Upper lobe of left lung (tissue), 6 donors: ENCODE measurements around the gene KLHL33. TPM values are rescaled to one million over a fixed set of nuclear protein-coding genes. Genes with fewer than 3 reads are reported as not detected.
A peak's percentile ranks its signal among the peaks of the same experiment; 100 is the strongest.

Experiments used
- ATAC-seq, 2 donors: fragments of 200-7000 bp; cut with Tn5 transposase; one replicate each; pipeline ENCODE4 v1.9.1; 2022; ENCODE audit warnings: mild to moderate bottlenecking in 2 of 2, moderate library complexity in 2 of 2; ENCODE audit not compliant: low FRiP score in 2 of 2
- DNase-seq, 2 donors: peaks; one replicate each; pipeline ENCODE4 v3.0.0-alpha.2; 2019 to 2020
- H3K27ac ChIP-seq, 4 donors: fragments of 200-600 bp; sonication (generic); one replicate each; pipeline ENCODE4 v1.5.1; 2016 to 2019
- H3K27me3 ChIP-seq, 4 donors: fragments of 200-600 bp; sonication (generic); one replicate each; pipeline ENCODE4 v1.5.1; 2017 to 2019
- H3K36me3 ChIP-seq, 4 donors: fragments of 200-600 bp; sonication (generic); one replicate each; pipeline ENCODE4 v1.5.1; 2016 to 2019
- H3K4me1 ChIP-seq, 4 donors: fragments of 200-600 bp; sonication (generic); one replicate each; pipeline ENCODE4 v1.5.1; 2018 to 2019
- H3K4me3 ChIP-seq, 4 donors: fragments of 200-600 bp; sonication (generic); one replicate each; pipeline ENCODE4 v1.5.1; 2017 to 2019; ENCODE audit warnings: mild to moderate bottlenecking in 2 of 4, moderate library complexity in 1 of 4
- H3K9me3 ChIP-seq, 4 donors: fragments of 200-600 bp; sonication (generic); one replicate each; pipeline ENCODE4 v1.5.1; 2018 to 2019
- EP300 ChIP-seq, 4 donors: sonication (generic); formaldehyde crosslinking; IDR thresholded peaks; one replicate each; pipeline ENCODE4 v1.5.1; 2017; ENCODE audit warnings: antibody characterized with exemption in 4 of 4, control low read depth in 2 of 4
- POLR2A ChIP-seq, 4 donors: fragments of 450-650 bp; IDR thresholded peaks; one replicate each; pipeline ENCODE4 v1.5.1; 2016 to 2017; ENCODE audit warnings: antibody characterized with exemption in 4 of 4, mild to moderate bottlenecking in 2 of 4
- POLR2AphosphoS5 ChIP-seq, 2 donors: sonication (generic); formaldehyde crosslinking; IDR thresholded peaks; one replicate each; pipeline ENCODE4 v1.5.1; 2017; ENCODE audit warnings: antibody characterized with exemption in 2 of 2
- WGBS, 2 donors: methylation state at CpG; one replicate each; pipeline ENCODE4 v1.1.5; 2017 to 2018; 5-methylcytosine and 5-hydroxymethylcytosine counted together
- total RNA-seq, 6 donors: library from RNA; depleted of rRNA in 4 of 6; stranded (reverse); fragments of >200 nt in 4 of 6; gene quantifications; one replicate each; pipeline versions ENCODE4 v1.1.0 to v1.2.1, GENCODE V29; 2016 to 2021
- TF ChIP-seq, protein P1 (sequence below), 6 experiments: fragments of 450-650 bp in 4 of 6; fragments of 200-600 bp in 2 of 6; sonication (generic) in 2 of 6; IDR thresholded peaks; one replicate each; pipeline ENCODE4 v1.5.1; 2016 to 2019; ENCODE audit warnings: antibody characterized with exemption in 6 of 6
- donor health status: DM: no; HTN: no; CAD: no; lungs with moderate emphysema.
- donor health status: DM: no; HTN: yes; CAD: no; lungs with severe emphysema.

The KLHL33 gene
- total RNA-seq, 6 donors from 2014 or later, result 0.22 to 0.60 (median 0.24) TPM; not detected in 3

DNA sequence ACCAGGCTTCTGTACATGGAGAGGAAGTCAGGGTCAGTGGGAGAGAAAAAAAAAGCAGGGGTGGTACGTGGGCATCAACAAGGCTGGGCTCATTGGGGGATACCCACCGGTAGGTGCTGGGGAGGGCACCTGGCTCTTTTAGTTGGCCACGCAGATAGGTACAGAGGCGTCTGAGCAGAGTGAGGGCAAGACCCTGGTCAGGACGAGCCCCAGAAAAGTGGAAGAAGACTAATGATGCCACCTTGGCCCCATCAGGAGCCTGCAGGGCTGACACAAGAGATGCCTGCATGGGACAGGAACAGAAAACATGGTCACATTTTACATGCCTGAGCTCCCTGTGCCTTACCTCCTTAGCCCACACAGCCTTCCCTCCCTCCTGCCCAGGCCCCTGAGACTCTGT lies 52.3 kb downstream of the KLHL33 start:
- TF ChIP-seq, protein P1, sequence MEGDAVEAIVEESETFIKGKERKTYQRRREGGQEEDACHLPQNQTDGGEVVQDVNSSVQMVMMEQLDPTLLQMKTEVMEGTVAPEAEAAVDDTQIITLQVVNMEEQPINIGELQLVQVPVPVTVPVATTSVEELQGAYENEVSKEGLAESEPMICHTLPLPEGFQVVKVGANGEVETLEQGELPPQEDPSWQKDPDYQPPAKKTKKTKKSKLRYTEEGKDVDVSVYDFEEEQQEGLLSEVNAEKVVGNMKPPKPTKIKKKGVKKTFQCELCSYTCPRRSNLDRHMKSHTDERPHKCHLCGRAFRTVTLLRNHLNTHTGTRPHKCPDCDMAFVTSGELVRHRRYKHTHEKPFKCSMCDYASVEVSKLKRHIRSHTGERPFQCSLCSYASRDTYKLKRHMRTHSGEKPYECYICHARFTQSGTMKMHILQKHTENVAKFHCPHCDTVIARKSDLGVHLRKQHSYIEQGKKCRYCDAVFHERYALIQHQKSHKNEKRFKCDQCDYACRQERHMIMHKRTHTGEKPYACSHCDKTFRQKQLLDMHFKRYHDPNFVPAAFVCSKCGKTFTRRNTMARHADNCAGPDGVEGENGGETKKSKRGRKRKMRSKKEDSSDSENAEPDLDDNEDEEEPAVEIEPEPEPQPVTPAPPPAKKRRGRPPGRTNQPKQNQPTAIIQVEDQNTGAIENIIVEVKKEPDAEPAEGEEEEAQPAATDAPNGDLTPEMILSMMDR (IDR thresholded peaks at IDR 0.05), result no peak
- TF ChIP-seq POLR2A (IDR thresholded peaks at IDR 0.05) (no peak), POLR2AphosphoS5 (IDR thresholded peaks at IDR 0.05) (no peak), EP300 (IDR thresholded peaks at IDR 0.05) (no peak)
- H3K36me3 ChIP-seq, result peaks cover 89 to 100% (median 97%) of the 10 kb centered on the region in 4 donors
- no peak for ATAC-seq

GRCh38 chr14:20383032-20383431 lies 52.9 kb downstream of the KLHL33 start:
- peaks cover 89 to 100% (median 97%) of the 10 kb centered on the region in 4 donors for H3K36me3 ChIP-seq
- WGBS, 2 donors, result 94 to 97% methylated on average over 10 of the region's 10 CpGs
- H3K27me3 ChIP-seq, result no peaks in the 10 kb centered on the region
- no peak overlapping the region for H3K27ac ChIP-seq
- H3K4me3 ChIP-seq, result no peak overlapping the region
- no peaks in the 10 kb centered on the region for H3K9me3 ChIP-seq
- TF ChIP-seq EP300 (IDR thresholded peaks at IDR 0.05) (no peak), POLR2A (IDR thresholded peaks at IDR 0.05) (no peak), POLR2AphosphoS5 (IDR thresholded peaks at IDR 0.05) (no peak)
- TF ChIP-seq, protein P1 (IDR thresholded peaks at IDR 0.05), result no peak
- no peak for ATAC-seq
- H3K4me1 ChIP-seq, result no peaks in the 10 kb centered on the region
- DNase-seq, result peak in 1 of 2 donors; percentile 55

More for the DNA sequence above, 52.3 kb downstream of the KLHL33 start:
- Histone ChIP-seq H3K27me3 (no peaks in the 10 kb centered on the region), H3K27ac (no peak overlapping the region), H3K4me1 (no peaks in the 10 kb centered on the region), H3K4me3 (no peak overlapping the region), H3K9me3 (no peaks in the 10 kb centered on the region)
- WGBS, 2 donors, result 84 to 93% methylated on average over 4 to 5 of the region's 5 CpGs
- DNase-seq, result no peak

DNA sequence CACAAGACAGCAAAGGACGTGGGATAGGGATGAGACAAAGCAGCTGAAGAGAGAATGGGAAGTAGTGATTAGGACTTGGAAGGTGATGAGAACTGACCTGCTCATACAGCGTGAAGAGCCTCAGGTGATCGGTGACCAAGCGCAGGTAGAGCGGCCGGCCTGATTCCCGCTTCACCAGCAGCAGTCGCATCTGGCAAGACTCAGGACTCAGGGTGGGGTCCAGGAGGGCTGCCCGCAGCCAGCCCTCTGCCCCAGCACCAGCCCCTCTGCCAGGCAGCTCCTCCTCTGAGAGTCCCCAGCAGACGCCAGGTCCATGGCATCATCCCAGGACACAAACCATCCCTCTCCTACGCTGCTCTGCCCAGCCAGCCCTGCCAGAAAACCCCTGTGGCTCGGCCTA lies 53.4 kb downstream of the KLHL33 start:
- ATAC-seq, result no peak
- WGBS, 2 donors, result 93 to 96% methylated on average over 12 of the region's 12 CpGs
- no peak overlapping the region for H3K4me3 ChIP-seq
- no peaks in the 10 kb centered on the region for H3K27me3 ChIP-seq
- H3K9me3 ChIP-seq, result no peaks in the 10 kb centered on the region
- no peaks in the 10 kb centered on the region for H3K4me1 ChIP-seq
- H3K27ac ChIP-seq, result no peak overlapping the region
- DNase-seq, result peak in 1 of 2 donors; percentile 45
- no peak for TF ChIP-seq POLR2AphosphoS5 (IDR thresholded peaks at IDR 0.05)
- TF ChIP-seq, protein P1 (IDR thresholded peaks at IDR 0.05), result no peak
- TF ChIP-seq EP300 (IDR thresholded peaks at IDR 0.05), result no peak
- TF ChIP-seq POLR2A (IDR thresholded peaks at IDR 0.05), result no peak
- peaks cover 89 to 100% (median 97%) of the 10 kb centered on the region in 4 donors for H3K36me3 ChIP-seq

- H3K27me3 ChIP-seq, result no peaks in the 10 kb centered on the region
- no peak for ATAC-seq
- no peaks in the 10 kb centered on the region for H3K4me1 ChIP-seq
- no peaks in the 10 kb centered on the region for H3K9me3 ChIP-seq
- peaks cover 87 to 100% (median 100%) of the 10 kb centered on the region in 4 donors for H3K36me3 ChIP-seq
- H3K27ac ChIP-seq, result no peak overlapping the region
- DNase-seq, result peak in 1 of 2 donors; percentile 51
- 80 to 84% methylated on average over 3 to 7 of the region's 7 CpGs for WGBS, 2 donors
- H3K4me3 ChIP-seq, result no peak overlapping the region
- TF ChIP-seq POLR2A (IDR thresholded peaks at IDR 0.05) (no peak), POLR2AphosphoS5 (IDR thresholded peaks at IDR 0.05) (no peak), EP300 (IDR thresholded peaks at IDR 0.05) (no peak)
- TF ChIP-seq, protein P1 (IDR thresholded peaks at IDR 0.05), result no peak
Observed at GRCh38 chr14:20381341-20381740, 54.6 kb downstream of the KLHL33 start.

DNA sequence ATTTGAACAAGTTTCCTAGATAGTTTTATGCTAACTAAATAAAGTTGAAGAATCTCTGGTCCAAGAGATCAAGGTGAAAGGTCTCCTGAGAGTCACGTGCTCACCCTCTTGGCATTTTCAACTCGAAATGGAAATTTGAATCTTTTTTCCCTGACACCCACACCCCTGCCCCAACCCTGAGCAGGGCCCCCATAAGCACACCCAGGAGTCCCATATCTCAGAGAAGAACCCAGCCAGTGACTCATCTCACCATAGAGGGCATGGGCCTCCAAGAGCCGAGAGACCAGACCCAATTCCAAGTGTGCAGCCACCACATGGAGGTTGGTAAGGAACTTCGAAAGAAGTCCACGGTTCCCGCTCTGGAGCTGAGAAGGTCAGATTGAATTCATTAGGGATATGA lies 55.3 kb downstream of the KLHL33 start:
- Histone ChIP-seq H3K9me3 (no peaks in the 10 kb centered on the region), H3K4me3 (no peak overlapping the region), H3K27me3 (no peaks in the 10 kb centered on the region), H3K36me3 (peaks cover 86 to 100% (median 100%) of the 10 kb centered on the region in 4 donors), H3K27ac (no peak overlapping the region), H3K4me1 (no peaks in the 10 kb centered on the region)
- no peak for TF ChIP-seq POLR2AphosphoS5 (IDR thresholded peaks at IDR 0.05)
- TF ChIP-seq, protein P1 (IDR thresholded peaks at IDR 0.05), result no peak
- no peak for TF ChIP-seq EP300 (IDR thresholded peaks at IDR 0.05)
- TF ChIP-seq POLR2A (IDR thresholded peaks at IDR 0.05), result no peak
- ATAC-seq, result no peak
- 81 to 87% methylated on average over 6 of the region's 6 CpGs for WGBS, 2 donors
- DNase-seq, result no peak
